Upper lobe of right lung (tissue), 1 donor: ENCODE data around the gene UBIAD1. TPM values are rescaled to one million over a fixed set of nuclear protein-coding genes. Genes with fewer than 3 reads are reported as not detected.

Source experiments
- ATAC-seq: fragments of 200-7000 bp; cut with Tn5 transposase; one replicate; pipeline ENCODE4 v1.9.1; 2020; ENCODE audit warnings: mild to moderate bottlenecking, moderate library complexity
- DNase-seq: peaks from one replicate; pipeline ENCODE4 v3.0.0-alpha.2; 2020
- H3K27ac ChIP-seq: fragments of 200-600 bp; one replicate; pipeline ENCODE4 v1.8.0; 2022
- H3K27me3 ChIP-seq: fragments of 200-600 bp; one replicate; pipeline ENCODE4 v1.8.0; 2022; ENCODE audit warnings: mild to moderate bottlenecking
- H3K36me3 ChIP-seq: fragments of 200-600 bp; one replicate; pipeline ENCODE4 v1.8.0; 2022
- H3K4me1 ChIP-seq: fragments of 200-600 bp; one replicate; pipeline ENCODE4 v1.8.0; 2022
- H3K4me3 ChIP-seq: fragments of 200-600 bp; one replicate; pipeline ENCODE4 v1.8.0; 2022; ENCODE audit warnings: mild to moderate bottlenecking
- H3K9me3 ChIP-seq: fragments of 200-600 bp; one replicate; pipeline ENCODE4 v1.8.0; 2022
- intact Hi-C: fragments of 100-400 bp; cut with DNase I; formaldehyde crosslinking; loops from one replicate; pipeline ENCODE4 v1.11.0; 2022
- total RNA-seq: library from RNA; stranded (reverse); fragmentation: NEBNext Ultra II Directional; extraction: Animal tissue kit (Norgen Biotek cat#: 25700); gene quantifications from one replicate; pipeline ENCODE4 v1.2.1, GENCODE V29; 2021
- TF ChIP-seq, protein P1 (sequence below): fragments of 200-600 bp; IDR thresholded peaks from one replicate; pipeline ENCODE4 v1.8.0; 2022; ENCODE audit warnings: antibody characterized with exemption
- donor health status: DM: no; HTN: yes; CAD: no; lungs with severe emphysema.

The UBIAD1 gene
- total RNA-seq, 1 donor from 2014 or later = 15.3 TPM

DNA sequence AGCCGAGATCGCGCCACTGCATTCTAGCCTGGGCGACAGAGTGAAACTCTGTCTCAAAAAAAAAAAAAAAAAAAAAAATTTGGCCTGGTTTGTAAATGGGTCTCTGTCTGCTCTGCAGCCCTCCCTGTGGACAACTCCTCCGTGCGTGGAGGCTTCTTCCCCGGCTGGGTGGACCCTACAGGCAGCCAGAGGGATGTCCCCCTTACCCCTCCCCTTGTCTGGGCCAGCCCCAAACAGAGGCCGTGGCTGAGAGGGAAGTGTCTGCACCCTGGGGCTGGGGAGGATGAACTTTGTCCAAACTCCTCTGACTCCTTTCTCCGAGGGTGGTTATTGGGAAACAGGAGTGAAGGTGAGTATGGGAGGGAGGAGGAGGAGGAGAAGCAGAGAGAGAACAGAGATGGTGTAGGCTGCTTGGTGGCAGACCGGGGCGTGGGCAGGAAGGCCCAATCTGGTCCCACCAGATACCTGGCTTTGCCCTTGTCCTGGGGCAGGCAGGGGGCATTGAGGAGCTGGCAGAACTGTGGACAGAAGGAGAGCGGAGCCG, 61.3 kb downstream of the UBIAD1 start:
- TF ChIP-seq, protein P1, sequence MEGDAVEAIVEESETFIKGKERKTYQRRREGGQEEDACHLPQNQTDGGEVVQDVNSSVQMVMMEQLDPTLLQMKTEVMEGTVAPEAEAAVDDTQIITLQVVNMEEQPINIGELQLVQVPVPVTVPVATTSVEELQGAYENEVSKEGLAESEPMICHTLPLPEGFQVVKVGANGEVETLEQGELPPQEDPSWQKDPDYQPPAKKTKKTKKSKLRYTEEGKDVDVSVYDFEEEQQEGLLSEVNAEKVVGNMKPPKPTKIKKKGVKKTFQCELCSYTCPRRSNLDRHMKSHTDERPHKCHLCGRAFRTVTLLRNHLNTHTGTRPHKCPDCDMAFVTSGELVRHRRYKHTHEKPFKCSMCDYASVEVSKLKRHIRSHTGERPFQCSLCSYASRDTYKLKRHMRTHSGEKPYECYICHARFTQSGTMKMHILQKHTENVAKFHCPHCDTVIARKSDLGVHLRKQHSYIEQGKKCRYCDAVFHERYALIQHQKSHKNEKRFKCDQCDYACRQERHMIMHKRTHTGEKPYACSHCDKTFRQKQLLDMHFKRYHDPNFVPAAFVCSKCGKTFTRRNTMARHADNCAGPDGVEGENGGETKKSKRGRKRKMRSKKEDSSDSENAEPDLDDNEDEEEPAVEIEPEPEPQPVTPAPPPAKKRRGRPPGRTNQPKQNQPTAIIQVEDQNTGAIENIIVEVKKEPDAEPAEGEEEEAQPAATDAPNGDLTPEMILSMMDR = no peak
- H3K4me3 ChIP-seq = no peak overlapping the region
- no peaks in the 10 kb centered on the region for H3K4me1 ChIP-seq
- H3K27me3 ChIP-seq = peaks cover 20% of the 10 kb centered on the region
- no peak for DNase-seq
- H3K36me3 ChIP-seq = no peaks in the 10 kb centered on the region
- no peak overlapping the region for H3K27ac ChIP-seq
- ATAC-seq = no peak
- no peaks in the 10 kb centered on the region for H3K9me3 ChIP-seq
- intact Hi-C loops = no loop called here

DNA sequence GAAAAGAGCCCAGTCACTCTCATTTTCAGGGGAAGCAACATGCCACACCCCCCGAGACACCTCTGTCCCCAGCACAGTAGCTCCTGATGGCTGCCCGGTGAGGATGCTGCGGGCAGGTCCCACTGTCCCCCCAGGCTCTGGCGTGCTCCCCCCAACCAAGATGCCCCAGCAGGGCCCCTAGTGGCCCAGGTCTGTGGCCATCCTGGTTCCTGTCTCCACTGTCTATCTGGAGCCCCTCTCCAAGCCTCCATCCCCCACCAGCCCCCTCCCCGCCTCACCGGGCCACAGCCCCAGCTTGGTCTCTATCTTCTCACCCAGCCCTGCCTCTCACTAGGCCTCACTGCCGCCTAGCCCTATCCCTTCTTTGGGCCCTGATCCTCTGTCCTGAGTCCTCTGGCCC, 61.8 kb downstream of the UBIAD1 start:
- Histone ChIP-seq H3K4me1 (no peaks in the 10 kb centered on the region), H3K27me3 (peaks cover 24% of the 10 kb centered on the region), H3K36me3 (no peaks in the 10 kb centered on the region), H3K27ac (no peak overlapping the region), H3K9me3 (no peaks in the 10 kb centered on the region), H3K4me3 (no peak overlapping the region)
- ATAC-seq = no peak
- intact Hi-C loops = no loop called here
- TF ChIP-seq, protein P1 = no peak
- DNase-seq = no peak

DNA sequence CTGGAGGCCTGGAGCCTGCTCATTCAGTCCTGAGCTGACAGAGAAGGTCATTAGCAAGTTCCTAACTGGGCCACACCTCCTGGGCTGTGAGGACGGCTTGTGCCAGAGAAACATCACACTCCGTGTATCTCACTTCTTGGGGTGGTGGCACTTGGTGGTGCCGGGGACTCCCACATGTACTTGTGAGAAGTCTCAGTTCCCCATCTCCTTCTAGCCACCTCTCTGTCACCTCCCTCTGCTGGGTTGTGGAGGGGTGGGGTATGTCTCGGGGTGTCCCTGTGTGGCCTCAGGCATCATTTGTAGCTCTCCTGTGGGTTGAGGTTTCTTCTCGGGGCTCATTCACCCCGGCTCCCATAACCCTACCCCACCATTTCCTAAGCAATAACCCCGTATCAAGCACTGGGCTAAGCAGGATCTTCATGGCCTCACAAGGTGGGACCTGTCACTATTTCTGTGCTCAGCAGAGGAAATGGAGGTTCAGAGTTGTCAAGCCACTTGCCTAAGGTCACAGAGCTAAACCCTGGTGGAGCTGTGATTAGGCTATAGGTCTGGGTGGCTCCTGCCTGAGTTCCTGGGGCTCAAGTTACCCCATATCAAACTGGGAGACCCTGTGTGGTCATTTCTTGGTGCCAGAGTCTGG, 62.5 kb downstream of the UBIAD1 start:
- H3K27me3 ChIP-seq = peaks cover 31% of the 10 kb centered on the region
- TF ChIP-seq, protein P1 = no peak
- no peaks in the 10 kb centered on the region for H3K9me3 ChIP-seq
- no peak for DNase-seq
- H3K4me3 ChIP-seq = no peak overlapping the region
- ATAC-seq = peak; percentile 45
- H3K4me1 ChIP-seq = no peaks in the 10 kb centered on the region
- no peaks in the 10 kb centered on the region for H3K36me3 ChIP-seq
- H3K27ac ChIP-seq = no peak overlapping the region
- intact Hi-C loops = no loop called here

DNA sequence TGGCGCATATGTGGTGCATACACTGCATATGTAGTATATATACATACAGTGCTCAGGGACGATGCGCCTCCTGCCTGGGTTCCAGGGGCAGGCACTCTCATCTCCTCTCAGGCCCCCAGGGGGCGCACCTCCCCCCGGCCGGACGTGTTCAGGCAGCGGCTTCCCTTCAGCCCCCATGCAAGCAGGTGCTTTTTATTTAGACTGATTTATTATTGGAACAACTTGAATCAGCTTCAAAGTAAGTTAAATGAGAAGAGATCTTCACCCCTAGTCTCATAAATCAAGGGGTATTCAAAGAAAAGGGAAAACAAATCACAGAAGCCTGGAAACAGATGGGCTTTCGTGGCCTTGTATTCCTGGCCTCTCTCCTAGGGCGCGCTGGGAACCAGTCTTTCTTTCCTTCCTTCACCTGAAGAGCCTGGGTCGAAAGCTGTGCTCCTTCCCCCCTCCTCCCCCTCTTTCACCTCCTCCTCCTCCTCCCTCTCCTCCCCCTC, 64.6 kb downstream of the UBIAD1 start:
- Histone ChIP-seq H3K9me3 (no peaks in the 10 kb centered on the region), H3K27ac (no peak overlapping the region), H3K4me3 (no peak overlapping the region), H3K4me1 (no peaks in the 10 kb centered on the region), H3K36me3 (no peaks in the 10 kb centered on the region), H3K27me3 (peaks cover 44% of the 10 kb centered on the region)
- ATAC-seq = peak; percentile 65
- intact Hi-C loops = no loop called here
- peak; percentile 73 for DNase-seq
- TF ChIP-seq, protein P1 = peak; percentile 65

Other genes with a start within 250 kb of the UBIAD1 start
- not detected for gene MASP2, start 226.0 kb upstream of the UBIAD1 start, total RNA-seq
- gene SRM, start 213.2 kb upstream of the UBIAD1 start, total RNA-seq = 46.1 TPM
- 50.9 TPM for gene EXOSC10, start 173.3 kb upstream of the UBIAD1 start, total RNA-seq
- 1.1 TPM for gene ANGPTL7, start 83.8 kb upstream of the UBIAD1 start, total RNA-seq
- gene MTOR, start 10.6 kb upstream of the UBIAD1 start, total RNA-seq = 32.3 TPM
- not detected for gene DISP3, start 206.0 kb downstream of the UBIAD1 start, total RNA-seq